CD14-positive monocyte (primary cell): ENCODE results near the gene PLD3. TPM values are rescaled to one million over a fixed set of nuclear protein-coding genes. Genes with fewer than 3 reads are reported as not detected.

Experiments
- DNase-seq, 3 donors: peaks; one replicate each; pipeline ENCODE4 v3.0.0-alpha.2; 2011 to 2022
- H2AFZ ChIP-seq: 2 replicates; pipeline ENCODE4 v1.6.0; 2012; ENCODE audit warnings: mild to moderate bottlenecking, low read depth, low read length, inconsistent platforms; ENCODE audit not compliant: insufficient read depth, poor library complexity, severe bottlenecking
- H3K27ac ChIP-seq, 2 donors: 1 replicate in 1 of 2; 2 replicates in 1 of 2; pipeline ENCODE4 v1.5.1; 2012 to 2013; ENCODE audit warnings: low read length in 2 of 2, control low read depth in 1 of 2, inconsistent platforms in 1 of 2, low read depth in 1 of 2, mild to moderate bottlenecking in 1 of 2
- H3K27me3 ChIP-seq, 2 donors: one replicate each; pipeline versions ENCODE4 v1.6.0 to v1.6.1; 2011 to 2013; ENCODE audit warnings: low read length in 2 of 2; ENCODE audit not compliant: control insufficient read depth in 2 of 2, insufficient read depth in 2 of 2
- H3K36me3 ChIP-seq, 2 donors: replicated peaks in 1 of 2; 1 replicate in 1 of 2; 2 replicates in 1 of 2; pipeline versions ENCODE4 v1.5.1 to v1.6.1; 2012 to 2013; ENCODE audit warnings: low read length in 2 of 2, control low read depth in 1 of 2, inconsistent platforms in 1 of 2, mild to moderate bottlenecking in 1 of 2; ENCODE audit not compliant: insufficient read depth in 2 of 2, control insufficient read depth in 1 of 2
- H3K4me1 ChIP-seq, 2 donors: 1 replicate in 1 of 2; 2 replicates in 1 of 2; pipeline versions ENCODE4 v1.5.1 to v1.6.1; 2012 to 2013; ENCODE audit warnings: low read length in 2 of 2, control low read depth in 1 of 2, inconsistent platforms in 1 of 2, mild to moderate bottlenecking in 1 of 2, moderate library complexity in 1 of 2; ENCODE audit not compliant: insufficient read depth in 2 of 2, control insufficient read depth in 1 of 2
- H3K4me2 ChIP-seq: replicated peaks from 2 replicates; pipeline ENCODE3; 2012; ENCODE audit warnings: low read length, moderate library complexity, mild to moderate bottlenecking; ENCODE audit not compliant: poor library complexity, severe bottlenecking; ENCODE audit errors: extremely low read depth
- H3K4me3 ChIP-seq, 3 experiments: fragments of 200-600 bp in 1 of 3; sonication (generic) in 1 of 3; replicated peaks in 1 of 3; 1 replicate in 2 of 3; 2 replicates in 1 of 3; pipeline ENCODE4 v1.5.1; 2011 to 2013; ENCODE audit warnings: low read length in 3 of 3, mild to moderate bottlenecking in 3 of 3, control low read depth in 2 of 3, low read depth in 2 of 3, inconsistent platforms in 1 of 3, moderate library complexity in 1 of 3
- H3K79me2 ChIP-seq: 2 replicates; pipeline ENCODE4 v1.6.0; 2012; ENCODE audit warnings: mild to moderate bottlenecking, control low read depth, inconsistent platforms, low read length, moderate library complexity; ENCODE audit not compliant: insufficient read depth
- H3K9ac ChIP-seq: 2 replicates; pipeline ENCODE4 v1.6.0; 2017; ENCODE audit warnings: low read length, mild to moderate bottlenecking; ENCODE audit not compliant: insufficient read depth, poor library complexity, severe bottlenecking
- H3K9me3 ChIP-seq, 2 donors: replicated peaks in 1 of 2; 1 replicate in 1 of 2; 2 replicates in 1 of 2; pipeline versions ENCODE4 v1.5.1 to v1.6.1; 2012 to 2013; ENCODE audit warnings: low read length in 2 of 2, control low read depth in 1 of 2; ENCODE audit not compliant: control insufficient read depth in 1 of 2, insufficient read depth in 1 of 2
- H4K20me1 ChIP-seq: 2 replicates; pipeline ENCODE4 v1.6.0; 2012; ENCODE audit warnings: mild to moderate bottlenecking, low read length, control low read depth, moderate library complexity; ENCODE audit not compliant: insufficient read depth
- H3K27ac Mint-ChIP-seq, 7 donors: one replicate each; pipeline ENCODE4 v1.8.0; 2020; ENCODE audit warnings: mild to moderate bottlenecking in 7 of 7, mixed read lengths in 7 of 7, moderate library complexity in 6 of 7, inconsistent platforms in 2 of 7
- H3K27me3 Mint-ChIP-seq, 3 donors: one replicate each; pipeline ENCODE4 v1.8.0; 2021 to 2022; ENCODE audit warnings: low read depth in 3 of 3, mild to moderate bottlenecking in 3 of 3, mixed read lengths in 3 of 3, moderate library complexity in 3 of 3, inconsistent platforms in 1 of 3
- H3K36me3 Mint-ChIP-seq, 2 donors: one replicate each; pipeline ENCODE4 v1.8.0; 2020; ENCODE audit warnings: mixed read lengths in 2 of 2, inconsistent platforms in 1 of 2, mild to moderate bottlenecking in 1 of 2
- H3K4me1 Mint-ChIP-seq: one replicate; pipeline ENCODE4 v1.8.0; 2020; ENCODE audit warnings: mild to moderate bottlenecking, mixed read lengths
- H3K4me3 Mint-ChIP-seq, 2 donors: one replicate each; pipeline ENCODE4 v1.8.0; 2020; ENCODE audit warnings: mild to moderate bottlenecking in 2 of 2, mixed read lengths in 2 of 2, moderate library complexity in 1 of 2
- H3K9me3 Mint-ChIP-seq, 7 donors: one replicate each; pipeline ENCODE4 v1.8.0; 2020 to 2022; ENCODE audit warnings: mixed read lengths in 7 of 7, mild to moderate bottlenecking in 6 of 7, moderate library complexity in 6 of 7, inconsistent platforms in 2 of 7
- CTCF ChIP-seq: fragments of 200-600 bp; IDR thresholded peaks from one replicate; pipeline ENCODE4 v1.8.0; 2022; ENCODE audit warnings: antibody characterized with exemption, mild to moderate bottlenecking
- WGBS: methylation state at CpG from one replicate; pipeline ENCODE4 v1.1.5; 2013; ENCODE audit warnings: missing lambda C conversion rate; ENCODE audit not compliant: insufficient coverage; 5-methylcytosine and 5-hydroxymethylcytosine counted together
- intact Hi-C, 2 donors: fragments of 100-400 bp; cut with micrococcal nuclease; formaldehyde crosslinking; loops; one replicate each; pipeline versions ENCODE4 v1.15.0 to v1.15.1; 2023
- polyA plus RNA-seq, 3 donors: library from polyadenylated mRNA; depleted of rRNA in 1 of 3; unstranded in 2 of 3; stranded (reverse) in 1 of 3; fragments of 300-500 nt in 2 of 3; fragments of >200 nt in 1 of 3; fragmentation: Illumina TruSeq in 2 of 3; gene quantifications; 1 replicate in 2 of 3; 2 replicates in 1 of 3; pipeline ENCODE4 v1.2.3, GENCODE V29; 2012 to 2021

PLD3 gene
- polyA plus RNA-seq, 3 donors, result 168 to 334 (median 170) TPM

- Mint-ChIP-seq H3K36me3 (peaks cover 11 to 24% of the 10 kb centered on the region in 2 donors), H3K27ac (peak overlapping the region; percentile 92 to 98 (median 98)), H3K27me3 (peaks cover 0 to 3% (median 1%) of the 10 kb centered on the region in 3 donors), H3K4me3 (peak overlapping the region; percentile 56 to 83), H3K4me1 (peaks cover 80% of the 10 kb centered on the region), H3K9me3 (peaks cover 0 to 4% (median 0%) of the 10 kb centered on the region in 7 donors)
- DNase-seq, result peak; percentile 83 to 91 (median 86)
- H4K20me1 ChIP-seq, result no peaks in the 10 kb centered on the region
- no peak for TF ChIP-seq CTCF
- H3K27ac ChIP-seq, result peak overlapping the region; percentile 70 to 90
- H3K36me3 ChIP-seq, result no peaks in the 10 kb centered on the region
- 0% methylated on average over 1 of the region's 5 CpGs for WGBS
- H3K9me3 ChIP-seq, result no peaks in the 10 kb centered on the region
- no peak overlapping the region for H2AFZ ChIP-seq
- no peaks in the 10 kb centered on the region for H3K27me3 ChIP-seq
- H3K4me1 ChIP-seq, result peaks cover 82 to 83% of the 10 kb centered on the region in 2 donors
- H3K4me3 ChIP-seq, result peak overlapping the region in 1 of 3 experiments; percentile 52
- H3K4me2 ChIP-seq, result peak overlapping the region; percentile 59
- H3K79me2 ChIP-seq, result peaks cover 34% of the 10 kb centered on the region
- H3K9ac ChIP-seq, result peak overlapping the region; percentile 6
- intact Hi-C loops, result no loop called here
Measured at GRCh38 chr19:40358773-40359172, 10.3 kb downstream of the PLD3 start.

GRCh38 chr19:40360020-40360707, 11.7 kb downstream of the PLD3 start:
- no peaks in the 10 kb centered on the region for H4K20me1 ChIP-seq
- peak overlapping the region; percentile 6 for H3K9ac ChIP-seq
- H3K36me3 ChIP-seq, result no peaks in the 10 kb centered on the region
- WGBS, result 81% methylated on average over 9 of the region's 13 CpGs
- no peak for TF ChIP-seq CTCF
- intact Hi-C loops, result loop anchor here (1.0 to 10.0 kb wide), 3 partner anchors 12 to 105 kb away; partner anchors contain the start of genes BLVRB (in 1 of the 2), C19orf47 (in 1 of the 2), PLD3 (in 1 of the 2) and SERTAD3 (in 1 of the 2)
- H3K9me3 ChIP-seq, result no peaks in the 10 kb centered on the region
- Mint-ChIP-seq H3K4me1 (peaks cover 88% of the 10 kb centered on the region), H3K27ac (peak overlapping the region; percentile 92 to 98 (median 97)), H3K4me3 (no peak overlapping the region), H3K36me3 (peaks cover 9 to 15% of the 10 kb centered on the region in 2 donors), H3K9me3 (peaks cover 0 to 4% (median 0%) of the 10 kb centered on the region in 7 donors), H3K27me3 (peaks cover 0 to 3% (median 3%) of the 10 kb centered on the region in 3 donors)
- H3K4me3 ChIP-seq, result peak overlapping the region in 1 of 3 experiments; percentile 52
- peaks cover 37% of the 10 kb centered on the region for H3K79me2 ChIP-seq
- peak overlapping the region; percentile 59 for H3K4me2 ChIP-seq
- H3K4me1 ChIP-seq, result peaks cover 95 to 97% of the 10 kb centered on the region in 2 donors
- DNase-seq, result no peak
- no peaks in the 10 kb centered on the region for H3K27me3 ChIP-seq
- H2AFZ ChIP-seq, result no peak overlapping the region
- H3K27ac ChIP-seq, result peak overlapping the region; percentile 89 to 90
